ENCODE measurements around the gene SLC22A4. TPM values are rescaled to one million over a fixed set of nuclear protein-coding genes. Genes with fewer than 3 reads are reported as not detected.

The SLC22A4 gene
- total RNA-seq, 1 donor, result 2.9 TPM

DNA sequence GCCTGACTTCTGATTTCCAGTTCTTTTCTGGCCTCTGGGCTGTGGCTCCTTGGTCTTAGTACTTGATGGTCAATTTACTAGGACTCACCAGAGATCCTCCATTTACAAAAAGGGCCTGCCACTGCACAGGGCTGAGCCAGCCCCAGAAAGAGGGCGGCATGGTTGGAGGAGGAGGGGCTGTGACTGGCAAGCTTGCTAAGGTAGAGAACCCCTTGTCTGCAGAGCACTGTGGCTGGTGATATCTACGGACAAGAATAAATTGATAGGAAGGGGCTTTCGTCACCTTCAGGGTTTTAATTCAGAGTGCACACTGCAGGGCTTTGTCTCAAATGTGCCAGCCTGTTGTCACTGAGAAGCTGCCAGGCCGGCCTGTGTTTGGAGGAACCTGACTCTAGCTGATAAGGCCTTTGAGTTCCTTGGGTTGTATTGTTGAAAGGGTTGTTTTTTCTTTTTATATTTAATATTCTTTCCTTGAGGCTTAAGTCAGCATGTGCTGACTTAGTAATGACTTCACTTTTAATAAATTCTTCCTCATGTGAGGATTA is 90.4 kb downstream of the SLC22A4 start:
- TF ChIP-seq, protein P1, sequence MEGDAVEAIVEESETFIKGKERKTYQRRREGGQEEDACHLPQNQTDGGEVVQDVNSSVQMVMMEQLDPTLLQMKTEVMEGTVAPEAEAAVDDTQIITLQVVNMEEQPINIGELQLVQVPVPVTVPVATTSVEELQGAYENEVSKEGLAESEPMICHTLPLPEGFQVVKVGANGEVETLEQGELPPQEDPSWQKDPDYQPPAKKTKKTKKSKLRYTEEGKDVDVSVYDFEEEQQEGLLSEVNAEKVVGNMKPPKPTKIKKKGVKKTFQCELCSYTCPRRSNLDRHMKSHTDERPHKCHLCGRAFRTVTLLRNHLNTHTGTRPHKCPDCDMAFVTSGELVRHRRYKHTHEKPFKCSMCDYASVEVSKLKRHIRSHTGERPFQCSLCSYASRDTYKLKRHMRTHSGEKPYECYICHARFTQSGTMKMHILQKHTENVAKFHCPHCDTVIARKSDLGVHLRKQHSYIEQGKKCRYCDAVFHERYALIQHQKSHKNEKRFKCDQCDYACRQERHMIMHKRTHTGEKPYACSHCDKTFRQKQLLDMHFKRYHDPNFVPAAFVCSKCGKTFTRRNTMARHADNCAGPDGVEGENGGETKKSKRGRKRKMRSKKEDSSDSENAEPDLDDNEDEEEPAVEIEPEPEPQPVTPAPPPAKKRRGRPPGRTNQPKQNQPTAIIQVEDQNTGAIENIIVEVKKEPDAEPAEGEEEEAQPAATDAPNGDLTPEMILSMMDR (IDR thresholded peaks at IDR 0.05; ENCODE audit: extremely low read depth, low read depth, low read length), result no peak
- Histone ChIP-seq H3K4me3 (ENCODE audit: insufficient read depth, low read length) (no peak overlapping the region), H2AFZ (ENCODE audit: low read length) (no peak overlapping the region), H3K4me1 (ENCODE audit: insufficient read depth, low read length) (peaks cover 37% of the 10 kb centered on the region), H3K4me2 (ENCODE audit: insufficient read depth, low read length) (no peak overlapping the region), H4K20me1 (ENCODE audit: insufficient read depth, low read length) (no peaks in the 10 kb centered on the region), H3K27me3 (ENCODE audit: insufficient read depth, low read length) (no peaks in the 10 kb centered on the region), H3K27ac (ENCODE audit: low read depth, low read length) (no peak overlapping the region), H3K9me3 (ENCODE audit: low read depth, low read length) (no peaks in the 10 kb centered on the region), H3K79me2 (ENCODE audit: insufficient read depth, low read length) (no peaks in the 10 kb centered on the region), H3K36me3 (ENCODE audit: insufficient read depth, low read length) (no peaks in the 10 kb centered on the region)
- no peak for DNase-seq (ENCODE audit: insufficient read length, low spot score, missing footprints)

GRCh38 chr5:132385326-132386105 is 91.3 kb downstream of the SLC22A4 start:
- peak overlapping the region; percentile 56 for H3K27ac ChIP-seq (ENCODE audit: low read depth, low read length)

GRCh38 chr5:132386644-132387286 is 92.6 kb downstream of the SLC22A4 start:
- Histone ChIP-seq H3K36me3 (ENCODE audit: insufficient read depth, low read length) (no peaks in the 10 kb centered on the region), H3K4me3 (ENCODE audit: insufficient read depth, low read length) (no peak overlapping the region), H3K27ac (ENCODE audit: low read depth, low read length) (peak overlapping the region; percentile 96), H3K4me1 (ENCODE audit: insufficient read depth, low read length) (peaks cover 47% of the 10 kb centered on the region), H3K79me2 (ENCODE audit: insufficient read depth, low read length) (no peaks in the 10 kb centered on the region), H3K4me2 (ENCODE audit: insufficient read depth, low read length) (peak overlapping the region; percentile 34), H3K9me3 (ENCODE audit: low read depth, low read length) (no peaks in the 10 kb centered on the region), H3K27me3 (ENCODE audit: insufficient read depth, low read length) (no peaks in the 10 kb centered on the region), H4K20me1 (ENCODE audit: insufficient read depth, low read length) (no peaks in the 10 kb centered on the region), H2AFZ (ENCODE audit: low read length) (no peak overlapping the region)
- peak; percentile 89 for DNase-seq (ENCODE audit: insufficient read length, low spot score, missing footprints)
- TF ChIP-seq, protein P1 (IDR thresholded peaks at IDR 0.05; ENCODE audit: extremely low read depth, low read depth, low read length), result peak; percentile 86

More at GRCh38 chr5:132385326-132386105, 91.3 kb downstream of the SLC22A4 start:
- TF ChIP-seq, protein P1 (IDR thresholded peaks at IDR 0.05; ENCODE audit: extremely low read depth, low read depth, low read length), result peak; percentile 81
- no peaks in the 10 kb centered on the region for H3K79me2 ChIP-seq (ENCODE audit: insufficient read depth, low read length)
- H3K36me3 ChIP-seq (ENCODE audit: insufficient read depth, low read length), result no peaks in the 10 kb centered on the region
- H4K20me1 ChIP-seq (ENCODE audit: insufficient read depth, low read length), result no peaks in the 10 kb centered on the region
- H3K9me3 ChIP-seq (ENCODE audit: low read depth, low read length), result no peaks in the 10 kb centered on the region
- H2AFZ ChIP-seq (ENCODE audit: low read length), result no peak overlapping the region
- H3K4me1 ChIP-seq (ENCODE audit: insufficient read depth, low read length), result peaks cover 46% of the 10 kb centered on the region
- no peak overlapping the region for H3K4me3 ChIP-seq (ENCODE audit: insufficient read depth, low read length)
- DNase-seq (ENCODE audit: insufficient read length, low spot score, missing footprints), result peak; percentile 92
- no peaks in the 10 kb centered on the region for H3K27me3 ChIP-seq (ENCODE audit: insufficient read depth, low read length)
- no peak overlapping the region for H3K4me2 ChIP-seq (ENCODE audit: insufficient read depth, low read length)

DNA sequence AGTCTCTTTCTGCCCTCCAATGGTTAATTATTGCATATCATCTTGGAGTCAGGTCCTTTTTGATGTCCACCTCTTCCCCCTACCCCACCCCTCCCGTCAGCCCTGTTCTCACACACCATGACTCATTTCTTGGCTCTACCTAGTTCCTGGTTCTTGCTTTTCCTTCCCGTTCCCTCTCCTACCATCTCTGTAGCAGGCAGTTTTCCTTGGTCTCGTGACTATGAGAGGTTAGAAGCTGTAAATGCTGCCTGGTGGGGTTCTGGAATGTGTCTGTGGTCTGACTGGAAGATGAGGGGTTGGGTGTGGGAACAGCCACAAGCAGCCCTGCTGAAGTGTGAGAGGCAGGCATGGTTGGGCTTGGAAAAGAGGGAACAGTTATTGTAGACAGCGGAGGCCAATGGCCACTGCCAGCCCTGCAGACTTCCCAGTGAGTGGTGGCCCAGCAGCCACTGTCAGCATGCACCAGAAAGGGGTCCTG is 93.5 kb downstream of the SLC22A4 start:
- H2AFZ ChIP-seq (ENCODE audit: low read length), result peak overlapping the region; percentile 23
- peaks cover 47% of the 10 kb centered on the region for H3K4me1 ChIP-seq (ENCODE audit: insufficient read depth, low read length)
- peak; percentile 93 for DNase-seq (ENCODE audit: insufficient read length, low spot score, missing footprints)
- no peaks in the 10 kb centered on the region for H3K9me3 ChIP-seq (ENCODE audit: low read depth, low read length)
- no peaks in the 10 kb centered on the region for H3K79me2 ChIP-seq (ENCODE audit: insufficient read depth, low read length)
- H3K4me2 ChIP-seq (ENCODE audit: insufficient read depth, low read length), result peak overlapping the region; percentile 67
- no peaks in the 10 kb centered on the region for H4K20me1 ChIP-seq (ENCODE audit: insufficient read depth, low read length)
- H3K27me3 ChIP-seq (ENCODE audit: insufficient read depth, low read length), result no peaks in the 10 kb centered on the region
- H3K27ac ChIP-seq (ENCODE audit: low read depth, low read length), result peak overlapping the region; percentile 96
- H3K4me3 ChIP-seq (ENCODE audit: insufficient read depth, low read length), result peak overlapping the region; percentile 17
- H3K36me3 ChIP-seq (ENCODE audit: insufficient read depth, low read length), result no peaks in the 10 kb centered on the region
- TF ChIP-seq, protein P1 (IDR thresholded peaks at IDR 0.05; ENCODE audit: extremely low read depth, low read depth, low read length), result no peak

All from osteoblast (primary cell).